Psoas muscle (tissue), 8 donors: ENCODE data around the gene BCAP31. TPM values are rescaled to one million over a fixed set of nuclear protein-coding genes. Genes with fewer than 3 reads are reported as not detected.
A peak's percentile ranks its signal among the peaks of the same experiment; 100 is the strongest.

Experiments used
- ATAC-seq, 4 donors: fragments of 200-7000 bp; cut with Tn5 transposase; one replicate each; pipeline ENCODE4 v1.9.1; 2020; ENCODE audit warnings: moderate library complexity in 3 of 4, mild to moderate bottlenecking in 2 of 4
- DNase-seq, 2 donors: peaks; one replicate each; pipeline ENCODE4 v3.0.0-alpha.2; 2020
- H3K27ac ChIP-seq: fragments of 200-600 bp; one replicate; pipeline ENCODE4 v1.8.0; 2022
- H3K27me3 ChIP-seq, 3 donors: fragments of 200-600 bp in 1 of 3; one replicate each; pipeline versions ENCODE4 v1.6.1 to v1.8.0; 2013 to 2022; ENCODE audit warnings: low read length in 2 of 3, mild to moderate bottlenecking in 2 of 3, moderate library complexity in 1 of 3; ENCODE audit not compliant: insufficient read depth in 3 of 3
- H3K36me3 ChIP-seq, 2 donors: fragments of 200-600 bp in 1 of 2; one replicate each; pipeline versions ENCODE4 v1.6.1 to v1.8.0; 2013 to 2022; ENCODE audit warnings: low read depth in 1 of 2, mild to moderate bottlenecking in 1 of 2, moderate library complexity in 1 of 2; ENCODE audit not compliant: insufficient read depth in 1 of 2
- H3K4me1 ChIP-seq: fragments of 200-600 bp; one replicate; pipeline ENCODE4 v1.8.0; 2022
- H3K4me3 ChIP-seq: fragments of 200-600 bp; one replicate; pipeline ENCODE4 v1.8.0; 2022; ENCODE audit warnings: mild to moderate bottlenecking
- H3K9me3 ChIP-seq: fragments of 200-600 bp; one replicate; pipeline ENCODE4 v1.8.0; 2022
- CTCF ChIP-seq: fragments of 200-600 bp; IDR thresholded peaks from one replicate; pipeline ENCODE4 v1.8.0; 2022; ENCODE audit warnings: antibody characterized with exemption
- WGBS, 3 donors: extraction: QIAGEN DNeasy Blood & Tissue Kit; methylation state at CpG; one replicate each; pipeline versions ENCODE4 v1.1.6 to v1.1.7; 2013; 5-methylcytosine and 5-hydroxymethylcytosine counted together
- intact Hi-C, 2 donors: fragments of 100-400 bp; cut with DNase I; formaldehyde crosslinking; loops; one replicate each; pipeline versions ENCODE4 v1.11.0 to v1.14.2; 2022
- polyA plus RNA-seq, 3 donors: library from polyadenylated mRNA; stranded (reverse); fragments of 200-250 nt; gene quantifications; one replicate each; pipeline ENCODE4 v1.2.3, GENCODE V29; 2013
- total RNA-seq, 4 donors: library from RNA; stranded (reverse); fragmentation: NEBNext Ultra II Directional in 2 of 4; extraction: Animal tissue kit (Norgen Biotek cat#: 25700) in 2 of 4; gene quantifications; one replicate each; pipeline versions ENCODE4 v1.2.1 to v1.2.4, GENCODE V29; 2021 to 2023
- donor health status: healthy with polysubstance abuse.
- donor health status: DM: no; HTN: no; CAD: no; lungs with moderate emphysema.
- donor health status: Bipolar disorder and iron deficiency.
- donor health status: healthy.
- donor health status: DM: yes; HTN: yes; CAD: no.
- donor health status: DM: no; HTN: no; CAD: no.
- donor health status: DM: no; HTN: no; CAD: no.
- donor health status: DM: yes; HTN: yes; CAD: no.

The BCAP31 gene
- total and polyA plus RNA-seq, 7 donors, result 63.7 to 97.3 (median 66.0) TPM

- Histone ChIP-seq H3K36me3 (peaks cover 0 to 3% of the 10 kb centered on the region in 2 donors), H3K27me3 (peaks cover 0 to 7% (median 0%) of the 10 kb centered on the region in 3 donors), H3K9me3 (no peaks in the 10 kb centered on the region), H3K4me3 (no peak overlapping the region), H3K4me1 (no peaks in the 10 kb centered on the region), H3K27ac (no peak overlapping the region)
- no peak for ATAC-seq
- intact Hi-C loops, result no loop called here
- DNase-seq, result peak in 1 of 2 donors; percentile 11
- WGBS, 3 donors, result 1 to 10% methylated on average over 14 to 40 of the region's 69 CpGs; no CpG with 5 or more reads in 1 of the 3 donors
- no peak for TF ChIP-seq CTCF
Measured at GRCh38 chrX:153688071-153688470, 36.1 kb downstream of the BCAP31 start.

DNA sequence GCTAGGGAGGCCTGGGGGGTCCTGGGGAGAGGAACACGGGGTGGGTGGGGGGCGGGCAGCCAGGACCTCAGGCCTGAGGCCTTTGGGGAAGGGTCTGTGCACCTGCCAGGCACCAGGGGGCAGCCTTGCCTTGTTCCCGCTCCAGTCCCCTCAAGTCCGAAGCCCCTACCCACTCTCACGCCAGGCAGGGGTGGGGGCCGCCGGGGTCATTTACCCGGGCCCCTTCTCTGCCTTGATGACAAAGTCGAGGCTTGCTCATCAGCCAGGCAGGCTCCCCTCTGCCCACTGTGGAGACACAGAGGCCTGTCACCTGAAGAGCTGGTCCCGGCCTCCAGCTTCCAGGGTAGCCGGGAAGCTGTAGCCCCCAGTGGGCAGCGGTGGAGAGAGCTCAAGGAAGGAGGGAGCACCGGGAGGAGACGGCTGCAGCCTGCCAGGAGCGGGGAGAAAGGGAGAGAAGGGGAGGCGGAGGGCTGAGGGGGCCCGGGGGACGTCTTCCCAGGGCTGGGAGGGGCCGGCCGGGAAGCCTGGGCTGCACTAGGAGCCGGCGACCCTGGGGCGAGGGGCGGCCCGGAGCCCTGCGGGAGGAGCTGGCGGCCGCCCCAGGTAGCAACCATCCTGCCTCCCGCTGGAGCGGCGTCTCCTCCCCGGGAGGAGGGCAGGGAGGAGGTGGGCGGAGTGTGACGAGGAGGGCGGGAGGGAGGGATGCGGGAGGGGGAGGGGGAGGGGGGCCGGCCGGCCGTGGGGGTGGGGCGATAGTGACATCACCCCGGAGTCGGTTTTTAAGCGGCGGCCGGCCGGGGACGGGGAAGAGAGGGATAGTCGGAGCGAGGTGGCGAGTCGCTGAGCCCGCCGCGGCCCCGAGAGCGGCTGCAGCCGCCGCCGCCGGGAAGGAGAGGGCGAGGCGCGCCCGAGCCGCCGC lies 36.8 kb downstream of the BCAP31 start, which contains the start of gene SLC6A8:
Gene SLC6A8, plus strand, starts transcription at position 806 of the 919 bp plus-strand sequence. CDS start 649 bp downstream, outside the sequence.
- Histone ChIP-seq H3K4me3 (peak within 1 kb of the TSS; percentile 68), H3K27me3 (peaks cover 0 to 7% (median 0%) of the 10 kb centered on the region in 3 donors), H3K36me3 (no peaks in the 10 kb centered on the region), H3K4me1 (no peaks in the 10 kb centered on the region), H3K27ac (peak within 1 kb of the TSS; percentile 85), H3K9me3 (no peaks in the 10 kb centered on the region)
- intact Hi-C loops, result loop anchor here in 1 of 2 donors (2.0 kb wide), 1 partner anchor 21 kb away; no protein-coding TSS in a partner anchor
- WGBS, 3 donors, result 3 to 30% methylated on average over 33 to 51 of the region's 66 CpGs; no CpG with 5 or more reads in 1 of the 3 donors
- DNase-seq (peak; percentile 76 to 88), ATAC-seq (peak; percentile 61 to 68 (median 62))
- TF ChIP-seq CTCF, result peak; percentile 44

GRCh38 chrX:153686711-153687110 lies 37.5 kb downstream of the BCAP31 start:
- ATAC-seq (no peak), DNase-seq (peak; percentile 11 to 48)
- Histone ChIP-seq H3K9me3 (no peaks in the 10 kb centered on the region), H3K27me3 (peaks cover 0 to 7% (median 0%) of the 10 kb centered on the region in 3 donors), H3K27ac (no peak overlapping the region), H3K4me1 (no peaks in the 10 kb centered on the region), H3K4me3 (no peak overlapping the region), H3K36me3 (no peaks in the 10 kb centered on the region)
- intact Hi-C loops, result loop anchor here in 1 of 2 donors (2.0 kb wide), 1 partner anchor 22 kb away; no protein-coding TSS in a partner anchor
- WGBS, 3 donors, result 41 to 54% (median 54%) methylated on average over 3 to 9 of the region's 9 CpGs
- no peak for TF ChIP-seq CTCF

- H3K36me3 ChIP-seq, result no peaks in the 10 kb centered on the region
- no peak overlapping the region for H3K27ac ChIP-seq
- no peaks in the 10 kb centered on the region for H3K9me3 ChIP-seq
- H3K27me3 ChIP-seq, result peaks cover 0 to 5% (median 0%) of the 10 kb centered on the region in 3 donors
- ATAC-seq, result no peak
- no peak for TF ChIP-seq CTCF
- peak; percentile 10 to 53 for DNase-seq
- H3K4me1 ChIP-seq, result no peaks in the 10 kb centered on the region
- whole genome bisulfite sequencing, 3 donors, result 80 to 89% (median 84%) methylated on average over 14 to 24 of the region's 24 CpGs
- H3K4me3 ChIP-seq, result no peak overlapping the region
- intact Hi-C loops, result loop anchor here in 1 of 2 donors (2.0 kb wide), 1 partner anchor 23 kb away; no protein-coding TSS in a partner anchor
Measured at GRCh38 chrX:153685751-153686696, 38.2 kb downstream of the BCAP31 start.
